HG02981 (cell line): ENCODE results near the gene LGMN.
"Not testable (repeated sequence)": the region's sequence is repeated elsewhere in the genome, so short reads cannot be mapped to it uniquely, and the experiment has no call there.

Source experiments
- ATAC-seq: cut with Tn5 transposase; IDR thresholded peaks from one replicate; pipeline ENCODE4 v1.9.1; 2021; ENCODE audit warnings: mild to moderate bottlenecking, moderate library complexity; ENCODE audit not compliant: unreplicated experiment

The LGMN gene

GRCh38 chr14:92702441-92702918 lies 45.9 kb downstream of the LGMN start:
- ATAC-seq = no peak

GRCh38 chr14:92701826-92702225 lies 46.6 kb downstream of the LGMN start:
- no peak for ATAC-seq

GRCh38 chr14:92698393-92698792 lies 50.0 kb downstream of the LGMN start:
- no peak for ATAC-seq

GRCh38 chr14:92696366-92696765 lies 52.1 kb downstream of the LGMN start:
- no peak for ATAC-seq

DNA sequence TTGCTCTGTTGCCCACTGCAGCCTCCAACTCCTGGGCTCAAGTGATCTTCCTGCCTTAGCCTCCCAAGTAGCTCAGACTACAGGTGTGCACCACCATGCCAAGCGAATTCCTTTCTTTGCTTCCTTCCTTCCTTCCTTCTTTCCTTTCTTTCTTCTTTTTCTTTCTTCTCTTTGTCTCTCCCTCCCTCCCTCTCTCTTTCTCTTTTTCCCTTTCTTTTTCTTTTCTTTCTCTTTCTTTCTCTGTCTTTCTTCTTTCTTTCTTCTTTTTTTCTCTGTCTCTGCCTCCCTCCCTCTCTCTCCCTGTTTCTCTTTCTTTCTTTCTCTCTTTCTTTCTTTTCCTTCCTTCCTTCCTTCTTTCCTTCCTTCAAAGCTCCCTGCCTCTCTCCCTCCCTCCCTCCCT lies 52.9 kb downstream of the LGMN start:
- ATAC-seq = no peak

DNA sequence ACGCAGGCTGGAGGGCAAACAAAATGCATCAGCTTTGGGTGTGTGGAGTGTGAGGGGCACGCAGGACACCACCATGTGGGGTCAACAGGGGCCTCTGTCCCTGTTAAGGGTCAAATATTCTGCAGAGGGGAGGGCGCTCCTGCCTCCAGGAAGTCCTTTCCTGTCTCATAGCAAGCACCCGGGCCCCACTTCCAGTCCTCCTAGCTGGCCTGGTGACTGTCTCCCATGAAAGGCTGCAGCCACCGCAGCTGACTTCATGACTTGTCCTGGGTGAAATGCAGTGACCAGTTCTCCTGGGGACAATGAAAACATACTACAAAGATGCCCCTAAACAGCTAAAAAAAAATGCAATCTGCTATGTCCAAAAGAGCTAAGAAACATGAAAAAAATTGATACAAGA lies 53.6 kb downstream of the LGMN start:
- ATAC-seq = no peak

DNA sequence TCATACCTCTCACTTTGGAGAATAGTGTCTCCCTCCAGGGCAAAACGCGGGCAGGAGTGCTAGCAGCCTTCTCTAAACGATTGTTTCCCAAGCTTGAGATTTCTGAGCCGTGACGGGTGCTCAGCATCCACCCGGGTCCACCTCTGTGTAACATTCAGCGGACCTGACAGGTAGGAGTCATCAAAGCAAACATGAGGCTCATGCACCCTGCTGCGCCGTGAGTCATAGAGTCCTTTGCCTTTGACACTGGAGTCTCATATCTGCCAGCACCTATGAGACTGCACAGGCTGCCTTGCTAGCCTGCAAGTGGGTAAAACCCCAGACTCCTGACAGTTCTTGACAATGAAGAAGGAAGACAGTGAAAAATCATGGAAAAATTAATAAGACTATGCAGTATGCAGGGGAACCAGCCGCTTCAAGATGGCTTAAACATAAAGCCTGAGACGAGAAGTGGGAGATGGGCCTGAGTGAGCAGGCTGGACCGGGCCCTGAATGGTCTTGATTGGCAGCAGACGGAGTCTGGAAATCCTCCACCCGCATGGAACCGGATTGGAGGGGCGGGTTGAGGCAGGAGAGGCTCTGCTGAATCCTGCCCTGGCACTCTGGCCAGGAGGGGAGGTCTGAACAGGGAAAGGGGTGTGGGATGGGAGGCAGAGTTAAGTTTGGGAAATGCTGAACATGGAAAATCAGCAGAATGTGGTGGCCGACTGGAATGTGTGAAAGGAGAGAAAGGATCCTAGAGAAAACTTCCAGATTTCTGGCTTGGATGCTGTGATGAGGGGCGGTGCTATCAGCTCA lies 54.2 kb downstream of the LGMN start:
- no peak for ATAC-seq

DNA sequence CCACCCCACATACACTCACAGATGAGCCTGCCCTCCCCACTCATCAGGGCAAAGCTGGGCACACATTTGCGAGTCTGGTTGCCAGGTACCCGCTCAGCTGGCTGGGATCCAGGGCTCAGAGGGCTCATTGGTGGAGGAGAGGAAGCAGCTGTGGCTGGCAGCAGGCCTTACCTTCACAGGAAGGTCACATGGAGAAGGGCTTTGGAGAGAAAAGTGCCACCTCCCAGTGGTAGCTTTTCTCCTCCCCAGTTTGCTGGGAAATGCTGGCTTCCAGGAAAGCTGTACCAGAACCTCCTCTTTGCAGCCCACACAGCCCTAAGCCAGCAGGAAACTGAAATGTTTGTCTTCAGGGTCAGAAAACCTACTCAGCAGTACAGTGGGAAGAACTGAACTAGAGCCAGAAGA lies 55.6 kb downstream of the LGMN start:
- ATAC-seq = no peak

DNA sequence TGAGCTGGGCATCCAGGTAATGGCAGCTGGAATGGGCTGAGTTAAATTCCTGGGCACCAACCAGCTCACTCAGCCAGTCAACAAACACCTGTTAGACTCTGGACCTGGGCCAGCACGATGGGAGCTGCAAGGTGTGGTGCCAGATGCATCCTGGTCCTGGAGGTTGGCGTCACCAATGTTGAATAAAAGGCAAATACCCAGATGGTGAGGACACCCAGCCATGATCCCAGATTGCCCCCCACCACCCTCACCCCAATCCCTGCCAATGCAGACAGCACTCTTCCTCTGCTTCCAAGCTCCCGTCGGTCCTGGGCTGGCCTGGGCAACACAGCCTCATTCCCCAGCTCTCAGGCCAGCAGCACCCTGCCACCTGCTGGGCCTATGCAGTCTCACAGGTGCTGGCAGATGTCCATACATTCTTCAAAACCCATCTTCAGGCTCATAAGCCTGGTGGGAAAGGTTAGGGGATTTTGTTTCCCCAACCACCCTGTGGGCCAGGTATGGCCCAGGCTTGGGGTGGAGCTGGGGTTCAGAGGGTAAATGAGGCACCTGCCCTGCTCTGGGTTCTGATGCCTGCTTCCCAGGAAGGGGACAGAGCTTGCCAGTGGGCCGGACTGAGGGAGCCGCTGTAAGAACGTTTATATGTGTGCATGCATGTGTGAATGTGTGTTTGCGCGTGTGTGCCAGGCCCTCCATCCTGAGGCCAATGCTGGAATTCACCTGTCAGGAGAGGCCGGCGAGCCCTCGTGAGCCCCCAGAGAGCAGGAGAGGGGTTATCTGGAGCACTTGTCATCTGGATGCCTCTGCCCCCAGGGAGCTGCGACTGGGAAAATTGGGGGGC lies 58.0 kb downstream of the LGMN start:
- no peak for ATAC-seq

GRCh38 chr14:92688434-92689375 lies 59.7 kb downstream of the LGMN start:
- ATAC-seq = no peak

GRCh38 chr14:92687681-92688433 lies 60.6 kb downstream of the LGMN start:
- no peak for ATAC-seq

DNA sequence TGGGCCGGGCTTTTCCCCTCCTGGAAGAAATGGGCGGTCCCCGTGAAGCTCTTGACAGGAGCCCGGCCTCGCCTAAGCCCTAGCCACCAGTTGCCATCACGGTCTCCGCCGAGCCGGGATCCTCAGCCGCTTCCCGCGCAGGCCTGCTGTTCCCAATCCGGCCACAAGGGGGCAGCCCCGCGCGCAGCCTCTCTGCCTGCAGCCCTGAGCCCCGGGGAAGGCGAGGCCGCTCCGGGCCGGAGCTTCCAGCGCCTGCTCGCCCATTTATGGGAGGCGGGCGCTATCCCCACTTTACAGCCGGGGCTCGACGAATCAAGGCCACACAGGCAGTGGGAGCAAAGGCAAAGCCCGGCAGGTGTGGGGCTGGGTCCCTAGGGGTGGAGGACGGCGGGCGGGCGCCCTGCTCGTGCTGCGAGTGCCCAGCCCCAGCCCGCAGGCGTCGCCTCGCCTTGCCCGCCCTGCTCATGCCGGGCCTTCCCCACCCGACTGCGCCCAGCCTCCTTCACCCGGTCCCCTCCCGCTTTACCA lies 61.5 kb downstream of the LGMN start:
- ATAC-seq = no peak

DNA sequence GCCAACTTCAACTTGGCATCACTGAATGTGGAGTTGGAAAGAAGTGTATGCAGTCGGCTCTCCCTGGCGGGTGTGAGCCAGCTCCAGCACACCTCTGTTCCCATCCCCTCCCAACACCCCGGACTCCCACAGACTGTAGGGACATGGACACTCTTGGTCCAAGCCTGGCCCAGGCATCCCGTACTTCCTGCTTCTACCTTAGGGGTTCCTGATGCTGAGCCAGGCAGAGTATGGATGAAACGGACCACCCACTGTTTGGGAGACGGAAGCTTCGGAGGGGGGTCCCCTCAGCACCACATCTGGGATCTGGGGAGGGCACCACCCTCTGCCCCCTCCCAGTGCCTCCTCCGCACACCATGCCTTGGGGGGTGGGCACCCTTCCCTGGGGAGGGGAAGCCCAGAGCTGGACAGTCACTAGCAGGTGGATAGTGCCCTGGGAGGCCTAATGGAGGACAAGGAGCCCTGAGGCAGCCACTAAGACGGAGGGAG lies 62.0 kb downstream of the LGMN start:
- no peak for ATAC-seq

- no peak for ATAC-seq
Observed at GRCh38 chr14:92685784-92686355, 62.6 kb downstream of the LGMN start.

DNA sequence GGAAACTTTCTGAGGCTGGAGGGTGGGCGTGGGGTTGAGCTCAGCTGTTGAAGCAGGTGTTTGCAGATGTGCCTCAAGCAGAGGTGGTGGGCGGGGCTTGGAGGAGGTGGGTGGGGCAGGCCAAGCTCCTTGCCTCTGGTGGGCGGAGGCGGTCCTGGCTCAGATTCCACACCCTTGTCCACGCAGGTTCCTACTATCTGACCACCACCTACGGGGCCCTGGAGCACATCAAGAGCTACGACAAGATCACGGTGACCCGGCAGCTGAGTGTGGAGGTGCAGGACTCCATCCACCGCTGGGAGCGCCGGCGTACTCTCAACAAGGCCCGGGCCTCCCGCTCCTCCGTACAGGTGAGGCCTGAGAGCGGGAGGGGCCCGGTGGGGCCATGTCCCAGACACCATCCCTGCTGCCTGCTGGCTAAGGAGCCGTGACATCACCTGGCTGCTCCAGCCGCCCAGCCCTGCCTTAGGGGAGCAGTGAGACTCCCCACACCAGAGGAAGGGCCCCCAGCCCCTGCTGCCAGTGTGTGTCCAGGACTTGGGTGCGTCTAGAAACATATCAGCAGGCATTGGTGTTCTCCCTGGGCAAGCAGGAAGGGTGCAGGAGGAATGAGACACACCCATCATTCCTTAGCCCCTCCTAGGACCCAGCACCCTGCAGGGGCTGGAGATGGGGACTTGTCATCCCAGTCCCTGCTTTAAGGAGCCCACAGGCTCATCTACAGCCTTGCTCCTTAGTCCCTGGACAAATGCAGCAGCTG lies 63.4 kb downstream of the LGMN start:
- no peak for ATAC-seq

- no peak for ATAC-seq
Observed at GRCh38 chr14:92683041-92683440, 65.4 kb downstream of the LGMN start.

- no peak for ATAC-seq
Observed at GRCh38 chr14:92680781-92681650, 67.4 kb downstream of the LGMN start.

GRCh38 chr14:92680330-92680729 lies 68.1 kb downstream of the LGMN start:
- ATAC-seq = not testable (repeated sequence)
